ENCODE measurements around the gene SHF.

SHF gene

DNA sequence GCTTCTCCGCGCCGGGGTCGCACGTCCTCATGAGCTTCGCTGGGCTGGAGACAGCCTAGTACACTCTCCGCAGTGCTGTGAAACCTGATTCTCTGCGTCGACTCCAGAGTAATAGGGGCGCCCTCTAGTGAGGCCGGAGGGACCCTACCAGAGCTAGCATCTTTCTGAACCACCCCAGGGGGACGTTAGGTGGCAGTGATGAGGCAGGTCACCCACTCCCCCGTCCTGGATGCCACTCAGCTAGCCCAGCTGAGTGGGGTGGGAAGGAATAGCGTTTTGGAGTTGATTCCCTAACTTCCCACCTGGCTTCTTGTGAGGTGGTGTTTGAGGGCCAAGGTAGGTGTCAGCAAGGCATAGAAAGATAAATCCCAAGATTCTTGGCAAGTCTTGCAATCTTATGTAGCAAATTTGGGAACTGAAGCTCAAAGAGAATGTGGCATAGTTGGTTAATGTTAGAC, 69.6 kb downstream of the SHF start:
- Mint-ChIP-seq H3K4me1 (peaks cover 45% of the 10 kb centered on the region), H3K27ac (no peak overlapping the region), H3K9me3 (no peaks in the 10 kb centered on the region), H3K36me3 (no peaks in the 10 kb centered on the region), H3K4me3 (peak overlapping the region; percentile 49)
- peak; percentile 91 for ATAC-seq
- DNase-seq (ENCODE audit: low spot score in 2 of 2): peak; percentile 72 to 90

DNA sequence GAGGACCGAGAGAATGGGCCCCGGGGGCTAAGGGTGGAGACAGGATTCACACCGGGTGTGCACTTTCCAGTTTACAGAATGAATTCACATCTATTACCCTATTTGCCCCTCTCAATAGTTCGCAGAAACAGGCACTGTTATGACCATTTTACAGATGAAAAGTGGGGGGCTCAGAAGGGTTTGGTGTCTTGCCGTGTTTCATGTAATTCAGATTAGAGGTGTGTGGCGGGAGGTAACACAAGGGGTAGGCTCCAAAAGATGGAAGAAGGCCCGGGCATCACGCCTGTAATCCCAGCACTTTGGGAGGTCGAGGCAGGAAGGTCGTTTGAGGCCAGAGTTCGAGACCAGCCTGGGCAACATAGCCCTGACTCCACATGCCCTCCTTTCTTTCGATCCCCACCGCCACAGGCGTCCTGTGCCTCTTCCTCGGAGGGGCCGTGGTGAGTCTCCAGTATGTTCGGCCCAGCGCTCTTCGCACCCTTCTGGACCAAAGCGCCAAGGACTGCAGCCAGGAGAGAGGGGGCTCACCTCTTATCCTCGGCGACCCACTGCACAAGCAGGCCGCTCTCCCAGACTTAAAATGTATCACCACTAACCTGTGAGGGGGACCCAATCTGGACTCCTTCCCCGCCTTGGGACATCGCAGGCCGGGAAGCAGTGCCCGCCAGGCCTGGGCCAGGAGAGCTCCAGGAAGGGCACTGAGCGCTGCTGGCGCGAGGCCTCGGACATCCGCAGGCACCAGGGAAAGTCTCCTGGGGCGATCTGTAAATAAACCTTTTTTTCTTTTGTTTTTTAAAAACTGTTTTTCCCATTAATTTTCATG, 70.2 kb downstream of the SHF start:
- Mint-ChIP-seq H3K36me3 (no peaks in the 10 kb centered on the region), H3K4me3 (peak overlapping the region; percentile 49), H3K27ac (no peak overlapping the region), H3K9me3 (no peaks in the 10 kb centered on the region), H3K4me1 (peaks cover 51% of the 10 kb centered on the region)
- no peak for DNase-seq (ENCODE audit: low spot score in 2 of 2)
- peak; percentile 2 for ATAC-seq
